Osteocyte (in vitro differentiated cells): ENCODE measurements around the gene DNAH1. TPM values are rescaled to one million over a fixed set of nuclear protein-coding genes. Genes with fewer than 3 reads are reported as not detected.

ENCODE experiments used
- DNase-seq: peaks from one replicate; pipeline ENCODE4 v3.0.0; 2021; ENCODE audit warnings: mixed read lengths; ENCODE audit not compliant: unreplicated experiment; ENCODE audit errors: extremely low spot score
- H3K27ac Mint-ChIP-seq: one replicate; pipeline ENCODE4 v1.8.0; 2021; ENCODE audit warnings: mild to moderate bottlenecking, mixed read lengths; ENCODE audit not compliant: unreplicated experiment
- H3K27me3 Mint-ChIP-seq: one replicate; pipeline ENCODE4 v1.8.0; 2021; ENCODE audit warnings: mixed read lengths; ENCODE audit not compliant: unreplicated experiment
- H3K36me3 Mint-ChIP-seq: one replicate; pipeline ENCODE4 v1.8.0; 2021; ENCODE audit warnings: mixed read lengths; ENCODE audit not compliant: unreplicated experiment
- H3K4me1 Mint-ChIP-seq: one replicate; pipeline ENCODE4 v1.8.0; 2021; ENCODE audit warnings: mixed read lengths; ENCODE audit not compliant: unreplicated experiment
- H3K4me3 Mint-ChIP-seq: one replicate; pipeline ENCODE4 v1.8.0; 2021; ENCODE audit warnings: mild to moderate bottlenecking, moderate library complexity, mixed read lengths; ENCODE audit not compliant: unreplicated experiment
- H3K9me3 Mint-ChIP-seq: one replicate; pipeline ENCODE4 v1.8.0; 2021; ENCODE audit warnings: mixed read lengths; ENCODE audit not compliant: unreplicated experiment
- CTCF ChIP-seq: fragments of 200-600 bp; sonication (generic); IDR thresholded peaks from 2 replicates; pipeline ENCODE4 v1.5.0; 2021; ENCODE audit warnings: antibody characterized with exemption, mild to moderate bottlenecking, moderate library complexity
- total RNA-seq: library from RNA; stranded (reverse); gene quantifications from 2 replicates; pipeline ENCODE4 v1.2.1, GENCODE V29; 2021

DNAH1 gene
- total RNA-seq, 1 donor from 2014 or later, result 9.7 TPM

- DNase-seq, result no peak
- H3K4me3 Mint-ChIP-seq, result no peak overlapping the region
- H3K4me1 Mint-ChIP-seq, result peaks cover 4% of the 10 kb centered on the region
- H3K27me3 Mint-ChIP-seq, result peaks cover under 1% of the 10 kb centered on the region
- TF ChIP-seq CTCF, result no peak
- no peak overlapping the region for H3K27ac Mint-ChIP-seq
- H3K9me3 Mint-ChIP-seq, result no peaks in the 10 kb centered on the region
- no peaks in the 10 kb centered on the region for H3K36me3 Mint-ChIP-seq
Measured at GRCh38 chr3:52439426-52440248, 123.5 kb downstream of the DNAH1 start.

GRCh38 chr3:52440249-52440551, 124.1 kb downstream of the DNAH1 start:
- Mint-ChIP-seq H3K4me3 (no peak overlapping the region), H3K4me1 (peaks cover 4% of the 10 kb centered on the region)
- TF ChIP-seq CTCF, result no peak

GRCh38 chr3:52440671-52441070, 124.6 kb downstream of the DNAH1 start:
- no peaks in the 10 kb centered on the region for H3K36me3 Mint-ChIP-seq
- DNase-seq, result no peak
- H3K27ac Mint-ChIP-seq, result no peak overlapping the region
- H3K9me3 Mint-ChIP-seq, result no peaks in the 10 kb centered on the region
- H3K4me3 Mint-ChIP-seq, result no peak overlapping the region
- H3K27me3 Mint-ChIP-seq, result no peaks in the 10 kb centered on the region
- peaks cover 4% of the 10 kb centered on the region for H3K4me1 Mint-ChIP-seq
- TF ChIP-seq CTCF, result no peak

More at GRCh38 chr3:52440249-52440551, 124.1 kb downstream of the DNAH1 start:
- no peak for DNase-seq
- Mint-ChIP-seq H3K9me3 (no peaks in the 10 kb centered on the region), H3K36me3 (no peaks in the 10 kb centered on the region), H3K27ac (no peak overlapping the region), H3K27me3 (no peaks in the 10 kb centered on the region)

GRCh38 chr3:52441091-52441771, 125.1 kb downstream of the DNAH1 start:
- Mint-ChIP-seq H3K4me3 (no peak overlapping the region), H3K4me1 (peaks cover 4% of the 10 kb centered on the region), H3K36me3 (no peaks in the 10 kb centered on the region), H3K27me3 (no peaks in the 10 kb centered on the region), H3K27ac (no peak overlapping the region), H3K9me3 (no peaks in the 10 kb centered on the region)
- TF ChIP-seq CTCF, result no peak
- DNase-seq, result no peak

- DNase-seq, result no peak
Measured at GRCh38 chr3:52441772-52442332, 125.7 kb downstream of the DNAH1 start.

More at GRCh38 chr3:52441772-52442332, 125.7 kb downstream of the DNAH1 start:
- Mint-ChIP-seq H3K27ac (no peak overlapping the region), H3K27me3 (no peaks in the 10 kb centered on the region), H3K4me1 (peaks cover 4% of the 10 kb centered on the region), H3K9me3 (no peaks in the 10 kb centered on the region), H3K4me3 (no peak overlapping the region), H3K36me3 (no peaks in the 10 kb centered on the region)
- TF ChIP-seq CTCF, result no peak
